T-helper 1 cell treated with Interleukin-12 subunit alpha and Interleukin-12 subunit beta and Interleukin-4 antibody, amounts not matched to agents 30 μg/mL and 1 μg/mL, for 36 hours (primary cell): ENCODE measurements around the gene HEATR9.

Experiments used
- H3K27ac Mint-ChIP-seq: one replicate; pipeline ENCODE4 v1.8.0; 2021; ENCODE audit warnings: mild to moderate bottlenecking, mixed read lengths
- H3K27me3 Mint-ChIP-seq: one replicate; pipeline ENCODE4 v1.8.0; 2021; ENCODE audit warnings: low read depth, mixed read lengths
- H3K36me3 Mint-ChIP-seq: one replicate; pipeline ENCODE4 v1.8.0; 2021; ENCODE audit warnings: low read depth, mixed read lengths
- H3K4me1 Mint-ChIP-seq: one replicate; pipeline ENCODE4 v1.8.0; 2021; ENCODE audit warnings: low read depth, mixed read lengths
- H3K4me3 Mint-ChIP-seq: one replicate; pipeline ENCODE4 v1.8.0; 2021; ENCODE audit warnings: mild to moderate bottlenecking, moderate library complexity, mixed read lengths
- H3K9me3 Mint-ChIP-seq: one replicate; pipeline ENCODE4 v1.8.0; 2021; ENCODE audit warnings: mixed read lengths

The HEATR9 gene

GRCh38 chr17:35879773-35880654, 11.3 kb upstream of the HEATR9 start, which contains the start of gene CCL5:
CCL5 (minus strand) TSS chr17:35880360.
- H3K27me3 Mint-ChIP-seq, result no peaks in the 10 kb centered on the region
- H3K4me3 Mint-ChIP-seq, result peak within 1 kb of the TSS; percentile 90
- H3K9me3 Mint-ChIP-seq, result peaks cover 3% of the 10 kb centered on the region
- peak within 1 kb of the TSS; percentile 100 for H3K27ac Mint-ChIP-seq
- H3K36me3 Mint-ChIP-seq, result peaks cover 24% of the 10 kb centered on the region
- H3K4me1 Mint-ChIP-seq, result peaks cover 53% of the 10 kb centered on the region

- no peaks in the 10 kb centered on the region for H3K27me3 Mint-ChIP-seq
- peaks cover 3% of the 10 kb centered on the region for H3K9me3 Mint-ChIP-seq
- peaks cover 30% of the 10 kb centered on the region for H3K36me3 Mint-ChIP-seq
- peak overlapping the region; percentile 76 for H3K27ac Mint-ChIP-seq
- peak overlapping the region; percentile 65 for H3K4me3 Mint-ChIP-seq
- H3K4me1 Mint-ChIP-seq, result peaks cover 53% of the 10 kb centered on the region
Measured at GRCh38 chr17:35878361-35878760, 9.7 kb upstream of the HEATR9 start.

- peaks cover 3% of the 10 kb centered on the region for H3K9me3 Mint-ChIP-seq
- H3K27ac Mint-ChIP-seq, result no peak overlapping the region
- H3K36me3 Mint-ChIP-seq, result peaks cover 32% of the 10 kb centered on the region
- no peaks in the 10 kb centered on the region for H3K27me3 Mint-ChIP-seq
- peak overlapping the region; percentile 61 for H3K4me3 Mint-ChIP-seq
- H3K4me1 Mint-ChIP-seq, result peaks cover 55% of the 10 kb centered on the region
Measured at GRCh38 chr17:35877345-35878029, 8.8 kb upstream of the HEATR9 start.

- Mint-ChIP-seq H3K9me3 (peaks cover 3% of the 10 kb centered on the region), H3K27me3 (no peaks in the 10 kb centered on the region), H3K4me3 (peak overlapping the region; percentile 31), H3K36me3 (peaks cover 38% of the 10 kb centered on the region), H3K27ac (peak overlapping the region; percentile 3), H3K4me1 (peaks cover 60% of the 10 kb centered on the region)
Measured at GRCh38 chr17:35876534-35876933, 7.8 kb upstream of the HEATR9 start.

- Mint-ChIP-seq H3K27ac (peak overlapping the region; percentile 53), H3K27me3 (no peaks in the 10 kb centered on the region), H3K9me3 (peaks cover 1% of the 10 kb centered on the region), H3K36me3 (peaks cover 39% of the 10 kb centered on the region), H3K4me3 (peak overlapping the region; percentile 1), H3K4me1 (peaks cover 60% of the 10 kb centered on the region)
Measured at GRCh38 chr17:35875800-35876139, 7.1 kb upstream of the HEATR9 start.

GRCh38 chr17:35875072-35875799, 6.5 kb upstream of the HEATR9 start:
- Mint-ChIP-seq H3K36me3 (peaks cover 39% of the 10 kb centered on the region), H3K4me3 (peak overlapping the region; percentile 1), H3K4me1 (peaks cover 54% of the 10 kb centered on the region), H3K27me3 (no peaks in the 10 kb centered on the region), H3K27ac (peak overlapping the region; percentile 53), H3K9me3 (no peaks in the 10 kb centered on the region)

- Mint-ChIP-seq H3K36me3 (peaks cover 30% of the 10 kb centered on the region), H3K4me1 (peaks cover 42% of the 10 kb centered on the region), H3K27ac (peak overlapping the region; percentile 27), H3K27me3 (no peaks in the 10 kb centered on the region), H3K9me3 (no peaks in the 10 kb centered on the region), H3K4me3 (no peak overlapping the region)
Measured at GRCh38 chr17:35872196-35872980, 3.7 kb upstream of the HEATR9 start.

- Mint-ChIP-seq H3K27me3 (no peaks in the 10 kb centered on the region), H3K4me3 (no peak overlapping the region), H3K4me1 (peaks cover 36% of the 10 kb centered on the region), H3K36me3 (peaks cover 27% of the 10 kb centered on the region), H3K9me3 (no peaks in the 10 kb centered on the region), H3K27ac (peak overlapping the region; percentile 53)
Measured at GRCh38 chr17:35870906-35871819, 2.5 kb upstream of the HEATR9 start.

- H3K36me3 Mint-ChIP-seq, result peaks cover 28% of the 10 kb centered on the region
- H3K27me3 Mint-ChIP-seq, result no peaks in the 10 kb centered on the region
- H3K9me3 Mint-ChIP-seq, result no peaks in the 10 kb centered on the region
- no peak overlapping the region for H3K27ac Mint-ChIP-seq
- H3K4me1 Mint-ChIP-seq, result peaks cover 46% of the 10 kb centered on the region
- no peak overlapping the region for H3K4me3 Mint-ChIP-seq
Measured at GRCh38 chr17:35867574-35867973, 1.1 kb downstream of the HEATR9 start.

- H3K36me3 Mint-ChIP-seq, result peaks cover 23% of the 10 kb centered on the region
Measured at GRCh38 chr17:35866341-35866950, 2.2 kb downstream of the HEATR9 start.

GRCh38 chr17:35865412-35866340, 3.0 kb downstream of the HEATR9 start:
- Mint-ChIP-seq H3K4me1 (peaks cover 38% of the 10 kb centered on the region), H3K4me3 (no peak overlapping the region), H3K27ac (peak overlapping the region; percentile 74), H3K9me3 (no peaks in the 10 kb centered on the region), H3K36me3 (peaks cover 22% of the 10 kb centered on the region), H3K27me3 (no peaks in the 10 kb centered on the region)

More at GRCh38 chr17:35866341-35866950, 2.2 kb downstream of the HEATR9 start:
- Mint-ChIP-seq H3K4me1 (peaks cover 42% of the 10 kb centered on the region), H3K27me3 (no peaks in the 10 kb centered on the region), H3K4me3 (no peak overlapping the region), H3K9me3 (no peaks in the 10 kb centered on the region), H3K27ac (no peak overlapping the region)

GRCh38 chr17:35864853-35865252, 3.8 kb downstream of the HEATR9 start:
- H3K4me1 Mint-ChIP-seq, result peaks cover 38% of the 10 kb centered on the region
- no peak overlapping the region for H3K4me3 Mint-ChIP-seq
- H3K9me3 Mint-ChIP-seq, result no peaks in the 10 kb centered on the region
- peaks cover 23% of the 10 kb centered on the region for H3K36me3 Mint-ChIP-seq
- H3K27me3 Mint-ChIP-seq, result no peaks in the 10 kb centered on the region
- no peak overlapping the region for H3K27ac Mint-ChIP-seq
